ENCODE measurements around the gene CD96. TPM values are rescaled to one million over a fixed set of nuclear protein-coding genes. Genes with fewer than 3 reads are reported as not detected.
"Not testable (repeated sequence)": the region's sequence is repeated elsewhere in the genome, so short reads cannot be mapped to it uniquely, and the experiment has no call there.

Gene CD96
- total RNA-seq, 1 donor from 2014 or later, result 5.6 TPM

GRCh38 chr3:111509308-111509707 lies 32.7 kb upstream of the CD96 start:
- Histone ChIP-seq H3K27me3 (ENCODE audit: low read depth) (no peaks in the 10 kb centered on the region), H3K27ac (no peak overlapping the region), H3K4me1 (no peaks in the 10 kb centered on the region), H3K36me3 (no peaks in the 10 kb centered on the region), H3K9me3 (no peaks in the 10 kb centered on the region), H3K4me3 (no peak overlapping the region)
- TF ChIP-seq CTCF (IDR thresholded peaks at IDR 0.05), result no peak
- intact Hi-C loops (cut with DNase I), result no loop called here
- no peak for ATAC-seq
- no peak for DNase-seq

- Histone ChIP-seq H3K9me3 (no peaks in the 10 kb centered on the region), H3K27ac (no peak overlapping the region), H3K4me3 (no peak overlapping the region), H3K4me1 (no peaks in the 10 kb centered on the region), H3K27me3 (ENCODE audit: low read depth) (no peaks in the 10 kb centered on the region), H3K36me3 (no peaks in the 10 kb centered on the region)
- ATAC-seq (no peak), DNase-seq (no peak)
- TF ChIP-seq CTCF (IDR thresholded peaks at IDR 0.05), result no peak
- intact Hi-C loops (cut with DNase I), result no loop called here
Observed at GRCh38 chr3:111517801-111518200, 24.2 kb upstream of the CD96 start.

- TF ChIP-seq CTCF (IDR thresholded peaks at IDR 0.05), result no peak
- no peaks in the 10 kb centered on the region for H3K27me3 ChIP-seq (ENCODE audit: low read depth)
- H3K9me3 ChIP-seq, result no peaks in the 10 kb centered on the region
- H3K36me3 ChIP-seq, result no peaks in the 10 kb centered on the region
- no peaks in the 10 kb centered on the region for H3K4me1 ChIP-seq
- intact Hi-C loops (cut with DNase I), result no loop called here
- no peak overlapping the region for H3K27ac ChIP-seq
- DNase-seq (no peak), ATAC-seq (peak in 1 of 2 donors; percentile 50)
- no peak overlapping the region for H3K4me3 ChIP-seq
Observed at GRCh38 chr3:111519178-111519855, 22.7 kb upstream of the CD96 start.

GRCh38 chr3:111521891-111522290 lies 20.1 kb upstream of the CD96 start:
- no peak for DNase-seq
- Histone ChIP-seq H3K9me3 (no peaks in the 10 kb centered on the region), H3K4me3 (no peak overlapping the region), H3K36me3 (no peaks in the 10 kb centered on the region), H3K27me3 (ENCODE audit: low read depth) (no peaks in the 10 kb centered on the region), H3K4me1 (no peaks in the 10 kb centered on the region), H3K27ac (no peak overlapping the region)
- no peak for TF ChIP-seq CTCF (IDR thresholded peaks at IDR 0.05)
- ATAC-seq, result no peak
- intact Hi-C loops (cut with DNase I), result no loop called here

- ATAC-seq; H3K4me1 ChIP-seq; H3K27ac ChIP-seq; H3K27me3 ChIP-seq (ENCODE audit: low read depth); H3K4me3 ChIP-seq; intact Hi-C loops (cut with DNase I); H3K36me3 ChIP-seq; H3K9me3 ChIP-seq; DNase-seq: not testable (repeated sequence)
Observed at GRCh38 chr3:111524486-111524885, 17.5 kb upstream of the CD96 start.

GRCh38 chr3:111531446-111531845 lies 10.6 kb upstream of the CD96 start:
- ATAC-seq (no peak), DNase-seq (no peak)
- H3K36me3 ChIP-seq, result no peaks in the 10 kb centered on the region
- no peaks in the 10 kb centered on the region for H3K4me1 ChIP-seq
- no peaks in the 10 kb centered on the region for H3K27me3 ChIP-seq (ENCODE audit: low read depth)
- H3K4me3 ChIP-seq, result no peak overlapping the region
- TF ChIP-seq CTCF (IDR thresholded peaks at IDR 0.05), result no peak
- H3K27ac ChIP-seq, result no peak overlapping the region
- intact Hi-C loops (cut with DNase I), result no loop called here
- H3K9me3 ChIP-seq, result no peaks in the 10 kb centered on the region
